ENCODE measurements around the gene SHB.

DNA sequence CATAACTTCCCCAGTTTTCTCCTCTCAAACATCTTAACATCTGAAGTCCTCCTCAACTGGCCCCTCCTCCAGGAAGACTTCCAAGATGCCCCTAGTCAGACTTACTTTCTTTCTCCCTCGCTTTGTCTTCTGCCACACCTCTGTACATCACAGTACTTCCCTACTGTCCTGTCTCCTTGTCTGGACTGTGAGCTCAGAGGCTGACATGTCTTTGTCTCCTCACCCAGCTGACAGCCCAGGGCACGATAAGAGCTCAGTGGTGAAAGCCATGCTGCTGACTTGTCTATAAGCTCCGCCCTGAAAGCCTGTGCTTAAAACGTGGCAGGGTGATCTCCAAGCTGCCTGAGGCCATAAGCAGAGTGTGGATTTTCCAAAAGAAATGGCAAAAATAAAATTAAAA lies 132.1 kb downstream of the SHB start:
- TF ChIP-seq, protein P1, sequence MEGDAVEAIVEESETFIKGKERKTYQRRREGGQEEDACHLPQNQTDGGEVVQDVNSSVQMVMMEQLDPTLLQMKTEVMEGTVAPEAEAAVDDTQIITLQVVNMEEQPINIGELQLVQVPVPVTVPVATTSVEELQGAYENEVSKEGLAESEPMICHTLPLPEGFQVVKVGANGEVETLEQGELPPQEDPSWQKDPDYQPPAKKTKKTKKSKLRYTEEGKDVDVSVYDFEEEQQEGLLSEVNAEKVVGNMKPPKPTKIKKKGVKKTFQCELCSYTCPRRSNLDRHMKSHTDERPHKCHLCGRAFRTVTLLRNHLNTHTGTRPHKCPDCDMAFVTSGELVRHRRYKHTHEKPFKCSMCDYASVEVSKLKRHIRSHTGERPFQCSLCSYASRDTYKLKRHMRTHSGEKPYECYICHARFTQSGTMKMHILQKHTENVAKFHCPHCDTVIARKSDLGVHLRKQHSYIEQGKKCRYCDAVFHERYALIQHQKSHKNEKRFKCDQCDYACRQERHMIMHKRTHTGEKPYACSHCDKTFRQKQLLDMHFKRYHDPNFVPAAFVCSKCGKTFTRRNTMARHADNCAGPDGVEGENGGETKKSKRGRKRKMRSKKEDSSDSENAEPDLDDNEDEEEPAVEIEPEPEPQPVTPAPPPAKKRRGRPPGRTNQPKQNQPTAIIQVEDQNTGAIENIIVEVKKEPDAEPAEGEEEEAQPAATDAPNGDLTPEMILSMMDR (conservative IDR thresholded peaks at IDR 0.05; ENCODE audit: low read length), result no peak
- TF ChIP-seq EZH2phosphoT487 (IDR thresholded peaks at IDR 0.05; ENCODE audit: borderline replicate concordance, low read depth, low read length), result no peak
